Measurements from ENCODE around the gene MSI2.
A peak's percentile ranks its signal among the peaks of the same experiment; 100 is the strongest.

Gene MSI2

GRCh38 chr17:57289130-57289529 lies 32.8 kb downstream of the MSI2 start:
- Histone ChIP-seq H3K4me1 (ENCODE audit: control insufficient read depth in 1 of 2, insufficient read depth in 2 of 2, low read length in 2 of 2) (peaks cover 22 to 24% of the 10 kb centered on the region in 2 experiments), H2AK5ac (ENCODE audit: low read length) (no peak overlapping the region), H3K18ac (ENCODE audit: low read length) (no peak overlapping the region), H3K27me3 (ENCODE audit: insufficient read depth, low read length) (no peaks in the 10 kb centered on the region), H3K79me1 (ENCODE audit: low read length) (peaks cover 14% of the 10 kb centered on the region), H4K8ac (ENCODE audit: low read depth, low read length) (no peak overlapping the region), H3K27ac (ENCODE audit: low read depth, low read length) (no peak overlapping the region), H3K79me2 (ENCODE audit: control insufficient read depth, insufficient read depth, low read length, poor library complexity) (peaks cover 3% of the 10 kb centered on the region), H4K12ac (ENCODE audit: low read depth, low read length) (no peak overlapping the region), H4K91ac (ENCODE audit: low read depth, low read length) (no peak overlapping the region), H2BK5ac (ENCODE audit: low read depth, low read length, poor library complexity) (no peak overlapping the region), H3K36me3 (ENCODE audit: control insufficient read depth in 1 of 2, insufficient read depth in 2 of 2, low read length in 2 of 2) (peaks cover 12 to 18% of the 10 kb centered on the region in 2 experiments), H3K14ac (ENCODE audit: low read length) (no peak overlapping the region), H2AFZ (ENCODE audit: insufficient read depth, low read length, poor library complexity) (no peak overlapping the region), H3K4ac (ENCODE audit: low read depth, low read length) (no peak overlapping the region), H3K9me3 (ENCODE audit: insufficient read depth, low read depth, low read length) (no peaks in the 10 kb centered on the region), H2BK12ac (ENCODE audit: low read length) (no peak overlapping the region), H3K4me2 (ENCODE audit: low read length) (no peak overlapping the region), H3K23ac (ENCODE audit: low read length) (no peak overlapping the region), H3K9ac (ENCODE audit: low read length) (no peak overlapping the region), H3K4me3 (ENCODE audit: low read depth, low read length) (no peak overlapping the region), H2BK120ac (ENCODE audit: insufficient read depth, low read length, poor library complexity) (no peak overlapping the region)
- peak in 1 of 2 donors; percentile 21 for DNase-seq
- no CpG with 5 or more reads among the region's 5 CpGs for WGBS (ENCODE audit: extremely low coverage, insufficient coverage, insufficient read length)

DNA sequence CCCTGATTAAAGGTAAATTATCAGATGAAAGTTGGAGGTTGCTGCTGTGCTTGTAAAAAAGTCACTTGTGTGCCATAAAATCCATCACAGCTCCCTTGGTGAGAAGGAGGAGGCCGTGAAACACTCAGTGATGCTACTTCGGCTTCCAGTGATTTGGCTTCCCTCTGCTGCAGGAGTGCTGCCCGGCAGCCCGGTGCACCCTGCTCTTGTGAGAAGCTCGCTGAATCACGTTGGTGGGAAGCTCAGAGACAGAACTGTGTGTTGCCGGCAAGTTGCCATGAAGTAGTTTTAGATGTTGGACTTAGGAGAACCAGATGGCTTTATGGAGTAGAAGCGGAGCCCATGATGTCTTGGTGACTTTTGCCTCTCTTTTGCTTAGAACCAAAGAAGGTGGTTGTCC lies 33.3 kb downstream of the MSI2 start:
- no peak overlapping the region for H3K23ac ChIP-seq (ENCODE audit: low read length)
- H3K4me1 ChIP-seq (ENCODE audit: control insufficient read depth in 1 of 2, insufficient read depth in 2 of 2, low read length in 2 of 2) = peaks cover 27 to 29% of the 10 kb centered on the region in 2 experiments
- no peak overlapping the region for H2BK5ac ChIP-seq (ENCODE audit: low read depth, low read length, poor library complexity)
- no peak overlapping the region for H3K27ac ChIP-seq (ENCODE audit: low read depth, low read length)
- peaks cover 12 to 21% of the 10 kb centered on the region in 2 experiments for H3K36me3 ChIP-seq (ENCODE audit: control insufficient read depth in 1 of 2, insufficient read depth in 2 of 2, low read length in 2 of 2)
- H2AK5ac ChIP-seq (ENCODE audit: low read length) = no peak overlapping the region
- no CpG with 5 or more reads among the region's 8 CpGs for WGBS (ENCODE audit: extremely low coverage, insufficient coverage, insufficient read length)
- H3K4me2 ChIP-seq (ENCODE audit: low read length) = no peak overlapping the region
- H3K9me3 ChIP-seq (ENCODE audit: insufficient read depth, low read depth, low read length) = no peaks in the 10 kb centered on the region
- peaks cover 17% of the 10 kb centered on the region for H3K79me1 ChIP-seq (ENCODE audit: low read length)
- no peak overlapping the region for H3K14ac ChIP-seq (ENCODE audit: low read length)
- H2BK12ac ChIP-seq (ENCODE audit: low read length) = no peak overlapping the region
- H4K12ac ChIP-seq (ENCODE audit: low read depth, low read length) = no peak overlapping the region
- no peak overlapping the region for H2BK120ac ChIP-seq (ENCODE audit: insufficient read depth, low read length, poor library complexity)
- no peak overlapping the region for H3K9ac ChIP-seq (ENCODE audit: low read length)
- H3K4ac ChIP-seq (ENCODE audit: low read depth, low read length) = no peak overlapping the region
- H4K91ac ChIP-seq (ENCODE audit: low read depth, low read length) = no peak overlapping the region
- H3K4me3 ChIP-seq (ENCODE audit: low read depth, low read length) = no peak overlapping the region
- H3K79me2 ChIP-seq (ENCODE audit: control insufficient read depth, insufficient read depth, low read length, poor library complexity) = peaks cover 3% of the 10 kb centered on the region
- DNase-seq = no peak
- H3K18ac ChIP-seq (ENCODE audit: low read length) = no peak overlapping the region
- H2AFZ ChIP-seq (ENCODE audit: insufficient read depth, low read length, poor library complexity) = no peak overlapping the region
- no peak overlapping the region for H4K8ac ChIP-seq (ENCODE audit: low read depth, low read length)
- H3K27me3 ChIP-seq (ENCODE audit: insufficient read depth, low read length) = no peaks in the 10 kb centered on the region

DNA sequence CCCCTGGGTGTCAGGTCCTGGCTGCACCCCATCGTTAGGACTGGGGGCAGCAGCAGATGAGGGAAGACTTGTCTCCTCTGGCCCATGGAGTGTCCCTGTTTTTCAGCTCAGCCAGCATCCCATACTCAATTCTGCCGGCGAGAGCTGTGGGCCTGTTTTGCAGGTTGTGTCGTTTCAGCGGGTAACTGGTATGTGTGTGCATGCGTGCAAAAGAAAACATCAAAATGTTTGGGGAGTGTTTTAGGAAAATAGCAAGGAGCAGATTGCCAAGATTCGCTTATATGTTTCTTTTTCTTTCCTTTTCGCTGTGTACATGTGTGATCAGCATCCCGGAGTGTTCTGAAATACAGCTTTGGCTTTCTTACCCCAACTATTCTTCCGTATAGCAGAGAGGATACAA lies 34.7 kb downstream of the MSI2 start:
- Histone ChIP-seq H3K4me3 (ENCODE audit: low read depth, low read length) (no peak overlapping the region), H3K14ac (ENCODE audit: low read length) (no peak overlapping the region), H2BK120ac (ENCODE audit: insufficient read depth, low read length, poor library complexity) (no peak overlapping the region), H3K4me2 (ENCODE audit: low read length) (no peak overlapping the region), H4K12ac (ENCODE audit: low read depth, low read length) (no peak overlapping the region), H3K79me2 (ENCODE audit: control insufficient read depth, insufficient read depth, low read length, poor library complexity) (peaks cover 7% of the 10 kb centered on the region), H2BK5ac (ENCODE audit: low read depth, low read length, poor library complexity) (no peak overlapping the region), H3K9me3 (ENCODE audit: insufficient read depth, low read depth, low read length) (no peaks in the 10 kb centered on the region), H3K9ac (ENCODE audit: low read length) (no peak overlapping the region), H4K8ac (ENCODE audit: low read depth, low read length) (no peak overlapping the region), H2BK12ac (ENCODE audit: low read length) (no peak overlapping the region), H4K91ac (ENCODE audit: low read depth, low read length) (no peak overlapping the region), H3K4me1 (ENCODE audit: control insufficient read depth in 1 of 2, insufficient read depth in 2 of 2, low read length in 2 of 2) (peaks cover 33 to 35% of the 10 kb centered on the region in 2 experiments), H3K23ac (ENCODE audit: low read length) (no peak overlapping the region), H3K27ac (ENCODE audit: low read depth, low read length) (no peak overlapping the region), H3K4ac (ENCODE audit: low read depth, low read length) (no peak overlapping the region), H3K36me3 (ENCODE audit: control insufficient read depth in 1 of 2, insufficient read depth in 2 of 2, low read length in 2 of 2) (peaks cover 15 to 21% of the 10 kb centered on the region in 2 experiments), H2AK5ac (ENCODE audit: low read length) (no peak overlapping the region), H3K27me3 (ENCODE audit: insufficient read depth, low read length) (no peaks in the 10 kb centered on the region), H3K18ac (ENCODE audit: low read length) (no peak overlapping the region), H2AFZ (ENCODE audit: insufficient read depth, low read length, poor library complexity) (no peak overlapping the region), H3K79me1 (ENCODE audit: low read length) (peaks cover 22% of the 10 kb centered on the region)
- DNase-seq = peak; percentile 27 to 60
- WGBS (ENCODE audit: extremely low coverage, insufficient coverage, insufficient read length) = no CpG with 5 or more reads among the region's 10 CpGs

- no peaks in the 10 kb centered on the region for H3K27me3 ChIP-seq (ENCODE audit: insufficient read depth, low read length)
- H3K36me3 ChIP-seq (ENCODE audit: control insufficient read depth in 1 of 2, insufficient read depth in 2 of 2, low read length in 2 of 2) = peaks cover 11 to 15% of the 10 kb centered on the region in 2 experiments
- no peak overlapping the region for H4K12ac ChIP-seq (ENCODE audit: low read depth, low read length)
- H3K14ac ChIP-seq (ENCODE audit: low read length) = peak overlapping the region; percentile 72
- H3K9me3 ChIP-seq (ENCODE audit: insufficient read depth, low read depth, low read length) = no peaks in the 10 kb centered on the region
- H3K27ac ChIP-seq (ENCODE audit: low read depth, low read length) = peak overlapping the region; percentile 86
- H4K91ac ChIP-seq (ENCODE audit: low read depth, low read length) = peak overlapping the region; percentile 95
- DNase-seq = peak; percentile 84 to 89
- peak overlapping the region; percentile 26 for H3K4ac ChIP-seq (ENCODE audit: low read depth, low read length)
- peak overlapping the region; percentile 86 for H2BK5ac ChIP-seq (ENCODE audit: low read depth, low read length, poor library complexity)
- H3K18ac ChIP-seq (ENCODE audit: low read length) = peak overlapping the region; percentile 70
- WGBS (ENCODE audit: extremely low coverage, insufficient coverage, insufficient read length) = no CpG with 5 or more reads among the region's 5 CpGs
- H2AFZ ChIP-seq (ENCODE audit: insufficient read depth, low read length, poor library complexity) = no peak overlapping the region
- H3K23ac ChIP-seq (ENCODE audit: low read length) = no peak overlapping the region
- H3K79me1 ChIP-seq (ENCODE audit: low read length) = peaks cover 22% of the 10 kb centered on the region
- H4K8ac ChIP-seq (ENCODE audit: low read depth, low read length) = peak overlapping the region; percentile 68
- peak overlapping the region; percentile 78 for H2BK12ac ChIP-seq (ENCODE audit: low read length)
- H2AK5ac ChIP-seq (ENCODE audit: low read length) = peak overlapping the region; percentile 84
- H3K79me2 ChIP-seq (ENCODE audit: control insufficient read depth, insufficient read depth, low read length, poor library complexity) = peaks cover 7% of the 10 kb centered on the region
- H2BK120ac ChIP-seq (ENCODE audit: insufficient read depth, low read length, poor library complexity) = peak overlapping the region; percentile 85
- no peak overlapping the region for H3K9ac ChIP-seq (ENCODE audit: low read length)
- H3K4me3 ChIP-seq (ENCODE audit: low read depth, low read length) = no peak overlapping the region
- H3K4me1 ChIP-seq (ENCODE audit: control insufficient read depth in 1 of 2, insufficient read depth in 2 of 2, low read length in 2 of 2) = peaks cover 33 to 35% of the 10 kb centered on the region in 2 experiments
- no peak overlapping the region for H3K4me2 ChIP-seq (ENCODE audit: low read length)
Measured at GRCh38 chr17:57292091-57292490, 35.8 kb downstream of the MSI2 start.
